ENCODE data around the gene NPAS3.

DNA sequence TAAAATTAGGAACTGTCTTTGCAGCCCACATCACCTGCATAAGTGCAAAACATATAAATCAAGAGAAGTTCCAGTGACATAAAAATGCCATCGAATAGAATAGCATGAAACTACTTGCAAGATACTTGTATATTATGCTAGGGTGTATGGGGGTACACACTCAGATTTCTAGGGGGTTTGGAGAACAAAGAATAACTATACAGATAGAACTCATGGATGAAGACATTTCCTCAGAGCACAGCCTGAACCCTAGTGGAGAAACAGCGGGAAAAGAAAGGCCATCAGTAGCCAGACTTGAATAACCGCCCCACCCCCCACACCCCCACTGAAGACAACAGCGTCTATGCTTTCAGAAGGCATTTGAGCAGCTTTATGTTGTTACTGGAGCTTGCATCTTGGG is 425.8 kb downstream of the NPAS3 start:
- TF ChIP-seq CTCF (IDR thresholded peaks at IDR 0.05) (no peak), POLR2AphosphoS5 (IDR thresholded peaks at IDR 0.05) (no peak), POLR2A (IDR thresholded peaks at IDR 0.05) (no peak)
